DND-41 (cell line): ENCODE data around the gene GAN.
A peak's percentile ranks its signal among the peaks of the same experiment; 100 is the strongest.

Source experiments
- ATAC-seq: fragments of 200-7000 bp; cut with Tn5 transposase; 3 replicates; pipeline ENCODE4 v1.9.1; 2021; ENCODE audit warnings: low read depth; ENCODE audit not compliant: insufficient read depth
- DNase-seq: peaks from one replicate; pipeline ENCODE4 v3.0.0-alpha.2; 2020
- H2AFZ ChIP-seq: 2 replicates; pipeline ENCODE4 v1.6.0; 2012; ENCODE audit warnings: low read depth, low read length
- H3K27ac ChIP-seq: 2 replicates; pipeline ENCODE4 v1.5.1; 2012; ENCODE audit warnings: low read length, inconsistent platforms
- H3K27me3 ChIP-seq: fragments of 200-600 bp; sonication (generic); 2 replicates; pipeline ENCODE4 v1.6.0; 2012; ENCODE audit warnings: low read length, mild to moderate bottlenecking, inconsistent platforms; ENCODE audit not compliant: insufficient read depth, poor library complexity
- H3K36me3 ChIP-seq: 2 replicates; pipeline ENCODE4 v1.5.1; 2012; ENCODE audit warnings: low read length, inconsistent platforms; ENCODE audit not compliant: insufficient read depth
- H3K4me1 ChIP-seq: 2 replicates; pipeline ENCODE4 v1.5.1; 2012; ENCODE audit warnings: mild to moderate bottlenecking, low read length; ENCODE audit not compliant: insufficient read depth
- H3K4me2 ChIP-seq: 2 replicates; pipeline ENCODE4 v1.6.0; 2012; ENCODE audit warnings: mild to moderate bottlenecking, moderate library complexity, low read length, inconsistent platforms; ENCODE audit not compliant: insufficient read depth
- H3K4me3 ChIP-seq, 2 experiments: fragments of 200-600 bp in 1 of 2; shearing (Covaris generic) in 1 of 2; 2 replicates each; pipeline ENCODE4 v1.5.1; 2012 to 2016; ENCODE audit warnings: inconsistent platforms in 2 of 2, low read length in 2 of 2, mild to moderate bottlenecking in 2 of 2, low read depth in 1 of 2, moderate library complexity in 1 of 2
- H3K79me2 ChIP-seq: 2 replicates; pipeline ENCODE4 v1.6.0; 2012; ENCODE audit warnings: low read length, inconsistent platforms; ENCODE audit not compliant: insufficient read depth
- H3K9ac ChIP-seq: 2 replicates; pipeline ENCODE4 v1.6.0; 2012; ENCODE audit warnings: low read depth, mild to moderate bottlenecking, inconsistent platforms, low read length, moderate library complexity
- H3K9me3 ChIP-seq: 2 replicates; pipeline ENCODE4 v1.5.1; 2012; ENCODE audit warnings: low read length, moderate library complexity, mild to moderate bottlenecking, inconsistent platforms; ENCODE audit not compliant: insufficient read depth, severe bottlenecking
- H4K20me1 ChIP-seq: 2 replicates; pipeline ENCODE4 v1.6.0; 2012; ENCODE audit warnings: low read length; ENCODE audit not compliant: insufficient read depth
- EZH2 ChIP-seq: IDR thresholded peaks from 3 replicates; pipeline ENCODE4 v1.6.1; 2012; ENCODE audit warnings: borderline replicate concordance, low read depth, mild to moderate bottlenecking, moderate library complexity, low read length, inconsistent platforms; ENCODE audit not compliant: severe bottlenecking
- TF ChIP-seq, protein P1 (sequence below): IDR thresholded peaks from 2 replicates; pipeline ENCODE4 v1.5.1; 2012; ENCODE audit warnings: borderline replicate concordance, low read length, moderate library complexity, mild to moderate bottlenecking; ENCODE audit not compliant: poor library complexity, severe bottlenecking; ENCODE audit errors: extremely low read depth

Gene GAN

DNA sequence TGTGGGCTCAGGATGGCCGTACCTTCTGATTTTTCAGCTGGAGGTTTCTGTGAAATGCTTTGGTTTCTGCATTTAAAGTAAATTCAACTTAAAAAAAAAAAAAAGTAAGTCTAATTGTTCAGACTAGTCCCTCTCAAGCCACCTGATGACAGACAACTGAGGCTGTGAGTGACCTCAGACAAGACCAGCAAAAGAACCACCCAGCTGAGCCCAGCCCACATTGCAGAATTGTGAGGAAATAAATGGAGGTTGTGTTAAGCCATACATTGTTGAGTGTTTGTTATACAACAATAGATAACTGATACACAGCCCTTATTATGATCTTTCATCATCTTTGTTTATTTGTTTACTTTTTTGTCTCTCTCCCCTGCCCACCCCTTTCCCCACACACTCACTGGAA, 85.1 kb downstream of the GAN start:
- Histone ChIP-seq H2AFZ (no peak overlapping the region), H4K20me1 (no peaks in the 10 kb centered on the region), H3K79me2 (no peaks in the 10 kb centered on the region), H3K4me1 (peaks cover 13% of the 10 kb centered on the region), H3K9me3 (no peaks in the 10 kb centered on the region), H3K4me3 (no peak overlapping the region), H3K9ac (no peak overlapping the region), H3K36me3 (no peaks in the 10 kb centered on the region), H3K27me3 (no peaks in the 10 kb centered on the region), H3K4me2 (no peak overlapping the region), H3K27ac (no peak overlapping the region)
- no peak for TF ChIP-seq EZH2
- TF ChIP-seq, protein P1, sequence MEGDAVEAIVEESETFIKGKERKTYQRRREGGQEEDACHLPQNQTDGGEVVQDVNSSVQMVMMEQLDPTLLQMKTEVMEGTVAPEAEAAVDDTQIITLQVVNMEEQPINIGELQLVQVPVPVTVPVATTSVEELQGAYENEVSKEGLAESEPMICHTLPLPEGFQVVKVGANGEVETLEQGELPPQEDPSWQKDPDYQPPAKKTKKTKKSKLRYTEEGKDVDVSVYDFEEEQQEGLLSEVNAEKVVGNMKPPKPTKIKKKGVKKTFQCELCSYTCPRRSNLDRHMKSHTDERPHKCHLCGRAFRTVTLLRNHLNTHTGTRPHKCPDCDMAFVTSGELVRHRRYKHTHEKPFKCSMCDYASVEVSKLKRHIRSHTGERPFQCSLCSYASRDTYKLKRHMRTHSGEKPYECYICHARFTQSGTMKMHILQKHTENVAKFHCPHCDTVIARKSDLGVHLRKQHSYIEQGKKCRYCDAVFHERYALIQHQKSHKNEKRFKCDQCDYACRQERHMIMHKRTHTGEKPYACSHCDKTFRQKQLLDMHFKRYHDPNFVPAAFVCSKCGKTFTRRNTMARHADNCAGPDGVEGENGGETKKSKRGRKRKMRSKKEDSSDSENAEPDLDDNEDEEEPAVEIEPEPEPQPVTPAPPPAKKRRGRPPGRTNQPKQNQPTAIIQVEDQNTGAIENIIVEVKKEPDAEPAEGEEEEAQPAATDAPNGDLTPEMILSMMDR = no peak
- ATAC-seq (no peak), DNase-seq (no peak)

DNA sequence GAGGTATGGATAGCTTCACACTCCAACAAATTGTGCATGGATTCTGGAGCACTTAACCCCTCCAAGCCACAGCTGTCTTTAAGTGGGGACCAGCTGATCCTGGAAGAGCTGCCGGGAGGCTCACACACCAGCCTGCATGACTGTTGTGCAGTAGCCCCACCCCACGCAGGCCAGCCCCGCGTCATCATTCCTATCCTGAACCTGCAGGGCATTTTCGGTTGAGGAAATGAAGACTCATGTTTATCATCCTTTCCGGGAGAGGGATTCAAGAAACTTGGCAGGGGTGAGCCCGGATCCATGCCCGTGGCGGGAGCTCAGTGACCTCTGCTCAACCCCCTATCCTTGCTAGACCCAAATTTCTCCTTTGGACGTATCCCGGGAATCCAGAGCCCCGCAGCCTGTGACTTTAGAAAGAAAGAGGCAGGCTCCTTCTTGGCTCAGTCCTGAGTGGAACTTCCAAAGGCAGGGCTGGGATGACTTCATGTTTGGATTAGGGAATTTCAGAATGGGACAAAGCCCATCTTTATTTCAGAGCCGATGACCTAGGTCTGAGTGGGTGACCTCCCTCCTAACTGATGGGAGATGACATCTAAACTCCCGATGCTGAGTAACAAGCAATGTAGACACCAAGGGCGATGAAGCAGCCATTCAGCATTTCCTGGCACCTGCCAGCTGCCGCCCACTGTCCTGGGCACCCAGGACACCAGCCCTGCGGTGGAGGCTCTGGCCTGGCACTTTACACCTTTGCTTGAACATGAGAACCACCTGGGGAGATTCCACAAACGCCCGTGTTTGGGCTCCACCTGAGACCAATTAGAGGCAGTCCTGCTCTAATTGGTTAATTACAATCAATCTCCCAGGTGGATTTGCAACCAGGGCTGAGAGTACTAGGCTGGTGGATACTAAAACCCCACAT, 86.5 kb downstream of the GAN start:
- H3K4me3 ChIP-seq = no peak overlapping the region
- H3K79me2 ChIP-seq = no peaks in the 10 kb centered on the region
- no peaks in the 10 kb centered on the region for H4K20me1 ChIP-seq
- no peak overlapping the region for H3K9ac ChIP-seq
- no peak overlapping the region for H3K4me2 ChIP-seq
- no peaks in the 10 kb centered on the region for H3K9me3 ChIP-seq
- ATAC-seq (no peak), DNase-seq (no peak)
- no peak overlapping the region for H2AFZ ChIP-seq
- no peaks in the 10 kb centered on the region for H3K36me3 ChIP-seq
- H3K27me3 ChIP-seq = no peaks in the 10 kb centered on the region
- no peak overlapping the region for H3K27ac ChIP-seq
- H3K4me1 ChIP-seq = peaks cover 13% of the 10 kb centered on the region
- TF ChIP-seq, protein P1 = no peak
- no peak for TF ChIP-seq EZH2

DNA sequence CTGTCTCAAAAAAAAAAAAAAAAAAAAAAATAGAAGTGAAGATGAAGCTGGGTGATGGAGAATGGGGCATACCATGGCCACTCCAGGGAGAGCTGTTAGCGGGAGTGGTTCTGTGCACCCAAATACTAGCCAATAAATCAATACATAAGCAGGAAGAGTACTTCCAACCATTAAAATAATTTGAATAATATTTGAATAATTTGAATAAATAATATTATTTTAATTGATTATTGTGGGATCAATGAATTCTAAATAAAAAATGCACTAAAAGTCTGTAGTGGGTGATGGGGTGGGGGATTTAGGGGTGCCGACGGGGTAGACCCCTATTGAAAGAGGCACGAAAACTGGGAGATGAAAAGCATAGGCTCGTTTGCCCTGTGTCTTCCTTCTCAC, 88.4 kb downstream of the GAN start:
- Histone ChIP-seq H3K4me1 (peaks cover 13% of the 10 kb centered on the region), H3K9me3 (no peaks in the 10 kb centered on the region), H3K4me3 (peak overlapping the region in 1 of 2 experiments; percentile 50; a peak in 1 of 4 replicates), H3K4me2 (peak overlapping the region; percentile 65), H3K27ac (no peak overlapping the region), H3K27me3 (no peaks in the 10 kb centered on the region), H2AFZ (peak overlapping the region; percentile 62; the same call in 1 of the 2 replicates), H3K9ac (no peak overlapping the region), H3K79me2 (no peaks in the 10 kb centered on the region), H3K36me3 (no peaks in the 10 kb centered on the region), H4K20me1 (no peaks in the 10 kb centered on the region)
- TF ChIP-seq, protein P1 = no peak
- no peak for TF ChIP-seq EZH2
- DNase-seq = no peak
- no peak for ATAC-seq
